Stomach (tissue), 4 donors: ENCODE data around the gene PNPT1.
"Not testable (repeated sequence)": the region's sequence is repeated elsewhere in the genome, so short reads cannot be mapped to it uniquely, and the experiment has no call there.

Source experiments
- POLR2AphosphoS5 ChIP-seq, 3 donors: sonication (generic); formaldehyde crosslinking; IDR thresholded peaks; one replicate each; pipeline ENCODE4 v1.6.1; 2016; ENCODE audit warnings: antibody characterized with exemption in 3 of 3
- TF ChIP-seq, protein P1 (sequence below), 7 experiments: fragments of 450-650 bp in 4 of 7; fragments of 200-600 bp in 3 of 7; sonication (generic) in 3 of 7; IDR thresholded peaks; one replicate each; pipeline ENCODE4 v1.5.1; 2016 to 2019; ENCODE audit warnings: antibody characterized with exemption in 7 of 7, control low read depth in 2 of 7, mild to moderate bottlenecking in 1 of 7

DNA sequence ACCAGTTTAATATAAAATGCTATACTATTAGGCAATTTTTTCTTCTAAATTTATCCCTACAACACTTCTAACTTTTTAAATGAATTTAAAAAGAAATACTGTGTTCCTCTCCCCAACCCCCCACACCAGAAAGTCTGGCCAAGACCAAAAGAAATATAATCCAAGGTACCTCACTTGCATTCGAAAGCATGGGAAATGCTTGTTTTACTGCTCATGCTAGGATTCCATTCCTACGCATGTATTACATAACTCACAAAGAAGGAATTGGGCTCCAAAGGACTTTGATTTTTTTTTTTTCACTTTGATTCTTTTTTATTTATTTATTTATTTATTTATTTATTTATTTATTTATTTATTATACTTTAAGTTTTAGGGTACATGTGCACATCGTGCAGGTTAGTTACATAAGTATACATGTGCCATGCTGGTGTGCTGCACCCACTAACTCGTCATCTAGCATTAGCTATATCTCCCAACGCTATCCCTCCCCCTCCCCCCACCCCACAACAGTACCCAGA lies 42.4 kb upstream of the PNPT1 start:
- TF ChIP-seq POLR2AphosphoS5 (IDR thresholded peaks at IDR 0.05): not testable (repeated sequence)
- TF ChIP-seq, protein P1, sequence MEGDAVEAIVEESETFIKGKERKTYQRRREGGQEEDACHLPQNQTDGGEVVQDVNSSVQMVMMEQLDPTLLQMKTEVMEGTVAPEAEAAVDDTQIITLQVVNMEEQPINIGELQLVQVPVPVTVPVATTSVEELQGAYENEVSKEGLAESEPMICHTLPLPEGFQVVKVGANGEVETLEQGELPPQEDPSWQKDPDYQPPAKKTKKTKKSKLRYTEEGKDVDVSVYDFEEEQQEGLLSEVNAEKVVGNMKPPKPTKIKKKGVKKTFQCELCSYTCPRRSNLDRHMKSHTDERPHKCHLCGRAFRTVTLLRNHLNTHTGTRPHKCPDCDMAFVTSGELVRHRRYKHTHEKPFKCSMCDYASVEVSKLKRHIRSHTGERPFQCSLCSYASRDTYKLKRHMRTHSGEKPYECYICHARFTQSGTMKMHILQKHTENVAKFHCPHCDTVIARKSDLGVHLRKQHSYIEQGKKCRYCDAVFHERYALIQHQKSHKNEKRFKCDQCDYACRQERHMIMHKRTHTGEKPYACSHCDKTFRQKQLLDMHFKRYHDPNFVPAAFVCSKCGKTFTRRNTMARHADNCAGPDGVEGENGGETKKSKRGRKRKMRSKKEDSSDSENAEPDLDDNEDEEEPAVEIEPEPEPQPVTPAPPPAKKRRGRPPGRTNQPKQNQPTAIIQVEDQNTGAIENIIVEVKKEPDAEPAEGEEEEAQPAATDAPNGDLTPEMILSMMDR (IDR thresholded peaks at IDR 0.05): not testable (repeated sequence)
